ENCODE data around the gene PSMA5. TPM values are rescaled to one million over a fixed set of nuclear protein-coding genes. Genes with fewer than 3 reads are reported as not detected.
"Not testable (repeated sequence)": the region's sequence is repeated elsewhere in the genome, so short reads cannot be mapped to it uniquely, and the experiment has no call there.

PSMA5 gene
- total and polyA plus RNA-seq, 2 of the 4 experiments (the other 2 are of a cell fraction): 75.5 to 107 TPM

DNA sequence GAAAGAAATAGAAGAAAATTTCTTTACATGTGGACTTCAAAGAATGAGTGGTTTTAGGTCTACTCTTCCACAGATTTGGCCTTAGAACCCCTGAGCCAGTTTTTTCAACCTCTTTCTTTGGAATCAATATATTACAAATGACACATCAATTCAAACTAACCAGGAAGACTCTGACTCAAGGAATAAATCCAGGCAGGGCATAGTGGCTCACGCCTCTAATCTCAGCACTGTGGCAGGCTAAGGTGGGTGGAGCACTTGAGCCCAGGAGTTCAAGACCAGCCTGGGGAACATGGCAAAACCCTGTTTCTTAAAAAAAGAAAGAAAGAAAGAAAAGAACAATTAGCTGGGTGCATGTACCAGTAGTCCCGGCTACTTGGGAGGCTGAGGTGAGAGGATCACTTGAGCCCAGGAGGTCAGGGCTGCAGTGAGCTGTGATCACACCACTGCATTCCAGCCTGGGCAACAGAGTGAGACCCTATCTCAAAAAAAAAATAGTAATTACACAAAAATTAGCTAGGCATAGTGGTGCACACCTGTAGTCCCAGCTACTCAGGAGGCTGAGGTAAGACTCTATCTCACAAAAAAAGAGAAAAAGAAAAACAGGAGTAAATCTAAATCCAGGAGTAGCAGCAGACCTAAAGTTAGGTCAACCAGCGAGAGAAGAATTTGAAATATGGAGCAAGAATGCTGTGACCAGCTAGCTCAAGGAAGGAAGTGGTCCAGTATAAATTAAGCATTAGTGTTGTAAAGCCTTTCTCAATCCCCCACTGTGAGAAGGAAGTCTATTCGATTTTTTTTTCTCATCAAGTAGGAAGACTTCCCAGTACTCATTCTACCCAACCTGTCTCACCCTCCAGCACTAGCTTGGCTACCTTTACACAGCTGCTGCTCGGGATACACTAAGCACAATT, 30.4 kb downstream of the PSMA5 start:
- CTCF ChIA-PET: interaction anchor here (0.7 to 1.3 kb wide), 3 partner anchors 19 to 195 kb away, joined by 3 to 9 read pairs (median 4); no protein-coding TSS in a partner anchor
- H2BK120ac ChIP-seq (ENCODE audit: low read depth, low read length): peak overlapping the region; percentile 89
- H3K36me3 ChIP-seq (ENCODE audit: control insufficient read depth, insufficient read depth, low read length): no peaks in the 10 kb centered on the region
- H3K56ac ChIP-seq (ENCODE audit: extremely low read depth, insufficient read depth, low read length): peak overlapping the region; percentile 45; the same call in 1 of the 2 replicates
- H2BK5ac ChIP-seq (ENCODE audit: low read depth, low read length, poor library complexity, severe bottlenecking): peak overlapping the region; percentile 72
- H3K9ac ChIP-seq (ENCODE audit: low read depth, low read length): peak overlapping the region; percentile 82
- peak overlapping the region; percentile 81 for H4K91ac ChIP-seq (ENCODE audit: insufficient read depth, low read depth, low read length)
- peaks cover 16% of the 10 kb centered on the region for H3K4me1 ChIP-seq (ENCODE audit: control insufficient read depth, insufficient read depth, low read length)
- in situ Hi-C loops (cut with MboI; ENCODE audit: low sequenced_read_pairs) (loop anchor here (5.0 kb wide), 1 partner anchor 119 kb away; no protein-coding TSS in a partner anchor), intact Hi-C loops (cut with micrococcal nuclease) (loop anchor here (5.0 kb wide), 1 partner anchor 99 kb away; no protein-coding TSS in a partner anchor), dilution Hi-C loops (cut with HindIII; ENCODE audit: low sequenced_read_pairs, unreplicated experiment) (no loop called here)
- H4K5ac ChIP-seq (ENCODE audit: low read depth, low read length): peak overlapping the region; percentile 42
- H2AK9ac ChIP-seq (replicated peaks; ENCODE audit: low read depth, low read length, poor library complexity): no peak overlapping the region
- peaks cover 11 to 53% of the 10 kb centered on the region in 2 experiments for H3K79me1 ChIP-seq (ENCODE audit: low read depth in 1 of 2, low read length in 2 of 2)
- H3K9me3 ChIP-seq (ENCODE audit: control insufficient read depth, insufficient read depth, low read length): no peaks in the 10 kb centered on the region
- POLR2A ChIA-PET (ENCODE audit: unreplicated experiment): no interaction called here
- H3K27me3 ChIP-seq (ENCODE audit: control insufficient read depth, insufficient read depth, low read length): no peaks in the 10 kb centered on the region
- peak overlapping the region; percentile 32; the same call in 1 of the 2 replicates for H2BK20ac ChIP-seq (ENCODE audit: low read depth, low read length)
- H3K14ac ChIP-seq (replicated peaks; ENCODE audit: low read depth, low read length): peak overlapping the region; percentile 95
- WGBS, 2 experiments (ENCODE audit: extremely low coverage in 2 of 2, insufficient read length in 1 of 2): no CpG with 5 or more reads among the region's 5 CpGs
- peak overlapping the region; percentile 49; the same call in 2 of the 3 replicates for H2BK15ac ChIP-seq (ENCODE audit: low read depth, low read length)
- H3K4ac ChIP-seq (ENCODE audit: low read depth, low read length): peak overlapping the region; percentile 83
- H2AFZ ChIP-seq (replicated peaks; ENCODE audit: low read length, poor library complexity): no peak overlapping the region
- peak; percentile 40; the same call in 1 of the 2 replicates for TF ChIP-seq CEBPB (IDR thresholded peaks at IDR 0.05; ENCODE audit: low read depth, low read length)
- no peak for TF ChIP-seq FOS (IDR thresholded peaks at IDR 0.05; ENCODE audit: low read depth, low read length)
- TF ChIP-seq NFE2L2 (IDR thresholded peaks at IDR 0.05; ENCODE audit: low read depth, low read length): no peak
- TF ChIP-seq RFX5 (IDR thresholded peaks at IDR 0.05; ENCODE audit: low read depth, low read length): no peak
- TF ChIP-seq BHLHE40 (IDR thresholded peaks at IDR 0.05; ENCODE audit: low read depth, low read length): no peak
- TF ChIP-seq MAFK (IDR thresholded peaks at IDR 0.05; ENCODE audit: low read depth, low read length): no peak
- H3K4me3 ChIP-seq (ENCODE audit: insufficient read depth, low read depth, low read length): peak overlapping the region; percentile 78; the same call in 1 of the 2 replicates
- ATAC-seq (ENCODE audit: low read depth) (no peak), DNase-seq (peak; percentile 65)
- peak overlapping the region; percentile 90 for H2AK5ac ChIP-seq (ENCODE audit: low read depth, low read length)
- H3K9me1 ChIP-seq (ENCODE audit: insufficient read depth, low read length): peaks cover 13% of the 10 kb centered on the region
- H4K20me1 ChIP-seq (ENCODE audit: insufficient read depth, low read length): peaks cover 7% of the 10 kb centered on the region; the same call in 1 of the 2 replicates
- peak overlapping the region; percentile 73 for H3K23ac ChIP-seq (ENCODE audit: low read depth, low read length)
- peak overlapping the region; percentile 84 for H3K4me2 ChIP-seq (ENCODE audit: low read depth, low read length)
- H3K18ac ChIP-seq (ENCODE audit: low read depth, low read length): peak overlapping the region; percentile 65
- BruUV-seq (replicated peaks): no TSS peak
- peak overlapping the region; percentile 15 to 63; a peak in 3 of 4 replicates for H4K8ac ChIP-seq (ENCODE audit: low read depth in 2 of 2, low read length in 2 of 2)
- H3K27ac ChIP-seq (ENCODE audit: insufficient read depth, low read length): peak overlapping the region; percentile 68; the same call in 1 of the 2 replicates

DNA sequence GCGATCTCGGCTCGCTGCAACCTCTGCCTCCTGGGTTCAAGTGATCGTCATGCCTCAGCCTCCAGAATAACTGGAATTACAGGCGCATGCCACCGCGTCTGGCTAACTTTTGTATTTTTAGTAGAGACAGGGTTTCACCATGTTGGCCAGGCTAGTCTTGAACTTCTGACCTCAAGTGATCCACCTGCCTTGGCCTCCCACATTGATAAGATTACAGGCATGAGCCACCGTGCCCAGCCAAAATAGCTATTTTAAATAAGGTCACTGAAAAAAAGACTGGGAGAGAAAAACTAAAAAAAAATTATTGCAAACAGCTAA, 31.0 kb downstream of the PSMA5 start:
- H3K18ac ChIP-seq (ENCODE audit: low read depth, low read length); H2AK9ac ChIP-seq (replicated peaks; ENCODE audit: low read depth, low read length, poor library complexity); ATAC-seq (ENCODE audit: low read depth); dilution Hi-C loops (cut with HindIII; ENCODE audit: low sequenced_read_pairs, unreplicated experiment); H3K4me3 ChIP-seq (ENCODE audit: insufficient read depth, low read depth, low read length); BruUV-seq (replicated peaks); DNase-seq; H2AK5ac ChIP-seq (ENCODE audit: low read depth, low read length); H2BK20ac ChIP-seq (ENCODE audit: low read depth, low read length); H2AFZ ChIP-seq (replicated peaks; ENCODE audit: low read length, poor library complexity); H4K5ac ChIP-seq (ENCODE audit: low read depth, low read length); POLR2A ChIA-PET (ENCODE audit: unreplicated experiment); H4K91ac ChIP-seq (ENCODE audit: insufficient read depth, low read depth, low read length); H3K9ac ChIP-seq (ENCODE audit: low read depth, low read length); H2BK15ac ChIP-seq (ENCODE audit: low read depth, low read length); H3K56ac ChIP-seq (ENCODE audit: extremely low read depth, insufficient read depth, low read length); H3K4me2 ChIP-seq (ENCODE audit: low read depth, low read length); H3K27me3 ChIP-seq (ENCODE audit: control insufficient read depth, insufficient read depth, low read length); H4K20me1 ChIP-seq (ENCODE audit: insufficient read depth, low read length); H3K9me3 ChIP-seq (ENCODE audit: control insufficient read depth, insufficient read depth, low read length); H3K23ac ChIP-seq (ENCODE audit: low read depth, low read length); H3K36me3 ChIP-seq (ENCODE audit: control insufficient read depth, insufficient read depth, low read length): not testable (repeated sequence)
- H3K4me1 ChIP-seq (ENCODE audit: control insufficient read depth, insufficient read depth, low read length): peaks cover 16% of the 10 kb centered on the region
- WGBS, 2 experiments (ENCODE audit: extremely low coverage in 2 of 2, insufficient read length in 1 of 2): 87% methylated on average over 4 of the region's 8 CpGs; no CpG with 5 or more reads in 1 of the 2 experiments
- CTCF ChIA-PET: interaction anchor here (1.2 to 1.3 kb wide), 2 partner anchors 117 to 194 kb away, joined by 3 to 4 read pairs; no protein-coding TSS in a partner anchor
- peak overlapping the region; percentile 20; the same call in 1 of the 2 replicates for H3K27ac ChIP-seq (ENCODE audit: insufficient read depth, low read length)
- peak overlapping the region; percentile 72 for H2BK5ac ChIP-seq (ENCODE audit: low read depth, low read length, poor library complexity, severe bottlenecking)
- H3K79me1 ChIP-seq (ENCODE audit: low read depth in 1 of 2, low read length in 2 of 2): peaks cover 11 to 56% of the 10 kb centered on the region in 2 experiments
- peak overlapping the region; percentile 54; the same call in 1 of the 2 replicates for H3K4ac ChIP-seq (ENCODE audit: low read depth, low read length)
- peak overlapping the region; percentile 89; the same call in 1 of the 2 replicates for H2BK120ac ChIP-seq (ENCODE audit: low read depth, low read length)
- in situ Hi-C loops (cut with MboI; ENCODE audit: low sequenced_read_pairs): loop anchor here (5.0 kb wide), 1 partner anchor 118 kb away; no protein-coding TSS in a partner anchor
- 0 out of 4 replicates have a peak overlapping the region, but pooled peaks of 1 of the 2 experiments have one; percentile 20 for H4K8ac ChIP-seq (ENCODE audit: low read depth in 2 of 2, low read length in 2 of 2)
- H3K14ac ChIP-seq (replicated peaks; ENCODE audit: low read depth, low read length): peak overlapping the region; percentile 24; the same call in 1 of the 2 replicates
- intact Hi-C loops (cut with micrococcal nuclease): loop anchor here (5.0 kb wide), 1 partner anchor 98 kb away; no protein-coding TSS in a partner anchor
- H3K9me1 ChIP-seq (ENCODE audit: insufficient read depth, low read length): peaks cover 13% of the 10 kb centered on the region
